HG02642 (cell line): ENCODE data around the gene TAGAP.

Experiments used
- ATAC-seq: cut with Tn5 transposase; IDR thresholded peaks from one replicate; pipeline ENCODE4 v1.9.1; 2021; ENCODE audit warnings: mild to moderate bottlenecking; ENCODE audit not compliant: unreplicated experiment, poor library complexity

TAGAP gene

GRCh38 chr6:159071843-159072769 is 27.3 kb upstream of the TAGAP start:
- no peak for ATAC-seq

GRCh38 chr6:159068904-159069578 is 24.2 kb upstream of the TAGAP start:
- no peak for ATAC-seq

- ATAC-seq = no peak
Measured at GRCh38 chr6:159067334-159067733, 22.5 kb upstream of the TAGAP start.

- no peak for ATAC-seq
Measured at GRCh38 chr6:159066483-159066882, 21.7 kb upstream of the TAGAP start.

- no peak for ATAC-seq
Measured at GRCh38 chr6:159065759-159066329, 21.1 kb upstream of the TAGAP start.

GRCh38 chr6:159065091-159065490 is 20.3 kb upstream of the TAGAP start:
- ATAC-seq = no peak

- no peak for ATAC-seq
Measured at GRCh38 chr6:159064477-159064876, 19.7 kb upstream of the TAGAP start.

GRCh38 chr6:159063549-159063948 is 18.8 kb upstream of the TAGAP start:
- no peak for ATAC-seq

GRCh38 chr6:159062976-159063375 is 18.2 kb upstream of the TAGAP start:
- no peak for ATAC-seq

GRCh38 chr6:159062564-159062945 is 17.8 kb upstream of the TAGAP start:
- no peak for ATAC-seq

GRCh38 chr6:159061805-159062563 is 17.2 kb upstream of the TAGAP start:
- ATAC-seq = no peak

GRCh38 chr6:159061146-159061545 is 16.4 kb upstream of the TAGAP start:
- no peak for ATAC-seq

- no peak for ATAC-seq
Measured at GRCh38 chr6:159059885-159060506, 15.2 kb upstream of the TAGAP start.

GRCh38 chr6:159059141-159059540 is 14.3 kb upstream of the TAGAP start:
- ATAC-seq = no peak

GRCh38 chr6:159056899-159057298 is 12.1 kb upstream of the TAGAP start:
- ATAC-seq = no peak

GRCh38 chr6:159056432-159056831 is 11.6 kb upstream of the TAGAP start:
- no peak for ATAC-seq

- ATAC-seq = no peak
Measured at GRCh38 chr6:159056003-159056402, 11.2 kb upstream of the TAGAP start.

GRCh38 chr6:159053781-159054398 is 9.1 kb upstream of the TAGAP start:
- ATAC-seq = no peak

- no peak for ATAC-seq
Measured at GRCh38 chr6:159052720-159053119, 7.9 kb upstream of the TAGAP start.
